ENCODE measurements around the gene SETBP1. TPM values are rescaled to one million over a fixed set of nuclear protein-coding genes. Genes with fewer than 3 reads are reported as not detected.

The SETBP1 gene
- total RNA-seq, 1 experiment from 2014 or later, result 0.05 TPM

GRCh38 chr18:44796429-44797428 is 116.0 kb downstream of the SETBP1 start:
- BruUV-seq (replicated peaks), result no TSS peak
- ATAC-seq (no peak), DNase-seq (ENCODE audit: low read depth, low spot score) (no peak)
- Histone ChIP-seq H4K20me1 (ENCODE audit: insufficient read depth) (no peaks in the 10 kb centered on the region), H3K4me1 (ENCODE audit: control insufficient read depth in 1 of 2, insufficient read depth in 2 of 2, low read length in 2 of 2) (no peaks in the 10 kb centered on the region), H3K79me2 (ENCODE audit: insufficient read depth, low read length) (no peaks in the 10 kb centered on the region), H3K4me3 (replicated peaks in 1 of 2; ENCODE audit: low read depth in 1 of 2, low read length in 2 of 2) (no peak overlapping the region), H2AFZ (ENCODE audit: low read depth, low read length, poor library complexity, severe bottlenecking) (no peak overlapping the region), H3K4me2 (ENCODE audit: low read length) (no peak overlapping the region), H3K27me3 (ENCODE audit: insufficient read depth, low read length) (no peaks in the 10 kb centered on the region), H3K9me3 (ENCODE audit: control insufficient read depth in 1 of 2, insufficient read depth in 1 of 2, low read depth in 1 of 2, low read length in 2 of 2) (peaks cover 3 to 25% of the 10 kb centered on the region in 2 experiments; a peak in 2 of 4 replicates), H3K27ac (ENCODE audit: low read depth, low read length) (no peak overlapping the region), H3K9ac (ENCODE audit: low read length) (no peak overlapping the region), H3K36me3 (ENCODE audit: control insufficient read depth in 1 of 2, insufficient read depth in 2 of 2, low read length in 2 of 2) (no peaks in the 10 kb centered on the region), H3K9me2 (ENCODE audit: insufficient read depth) (no peaks in the 10 kb centered on the region)
- no peak for TF ChIP-seq JUND (IDR thresholded peaks at IDR 0.05)
- TF ChIP-seq RAD21 (IDR thresholded peaks at IDR 0.05; ENCODE audit: low read depth), result no peak
- TF ChIP-seq FOSL1 (IDR thresholded peaks at IDR 0.05; ENCODE audit: low read depth), result no peak
- no peak for TF ChIP-seq SRF (IDR thresholded peaks at IDR 0.05; ENCODE audit: low read depth)
- TF ChIP-seq ZBTB33 (IDR thresholded peaks at IDR 0.05; ENCODE audit: extremely low read depth, insufficient replicate concordance, low read length), result no peak
- no peak for TF ChIP-seq ZNF274 (IDR thresholded peaks at IDR 0.05; ENCODE audit: low read depth, low read length)
- no peak for TF ChIP-seq POLR2AphosphoS5 (IDR thresholded peaks at IDR 0.05; ENCODE audit: low read depth, low read length)
- TF ChIP-seq EZH2 (IDR thresholded peaks at IDR 0.05), result no peak
- TF ChIP-seq MAX (IDR thresholded peaks at IDR 0.05), result no peak
- no peak for TF ChIP-seq CEBPB (IDR thresholded peaks at IDR 0.05; ENCODE audit: low read depth)
- no peak for TF ChIP-seq ELF1 (IDR thresholded peaks at IDR 0.05; ENCODE audit: borderline replicate concordance, low read depth)
- TF ChIP-seq TCF7L2 (IDR thresholded peaks at IDR 0.05; ENCODE audit: borderline replicate concordance, extremely low read depth, insufficient read depth, insufficient read length), result no peak
- TF ChIP-seq ATF3 (IDR thresholded peaks at IDR 0.05), result no peak
- no peak for TF ChIP-seq POLR2A (IDR thresholded peaks at IDR 0.05; ENCODE audit: borderline replicate concordance, extremely low read depth, insufficient read depth, insufficient read length)
- no peak for TF ChIP-seq EZH2phosphoT487 (IDR thresholded peaks at IDR 0.05; ENCODE audit: borderline replicate concordance)
- TF ChIP-seq SIN3A (IDR thresholded peaks at IDR 0.05; ENCODE audit: low read depth), result no peak
- ChIA-PET CTCF (no interaction called here), POLR2A (no interaction called here), RAD21 (ENCODE audit: low non-redundant PET in 1 of 2, low total read pairs in 2 of 2, uncharacterized antibody in 2 of 2, unreplicated experiment in 2 of 2) (no interaction called here)
- intact Hi-C loops (cut with micrococcal nuclease), result no loop called here
